Activated CD4-positive, CD25-positive, alpha-beta regulatory T cell treated with anti-CD3 and anti-CD28 coated beads, Interleukin-2, amount 50 U/mL, for 24 hours (primary cell): ENCODE data around the gene MAP3K5.
A peak's percentile ranks its signal among the peaks of the same experiment; 100 is the strongest.

Source experiments
- ATAC-seq, 2 donors: fragments of 150-1000 bp; cut with Tn5 transposase; one replicate each; pipeline ENCODE4 v1.10.0; 2021; ENCODE audit warnings: mild to moderate bottlenecking in 1 of 2, moderate library complexity in 1 of 2

MAP3K5 gene

GRCh38 chr6:136749359-136749997, 42.8 kb downstream of the MAP3K5 start:
- ATAC-seq, result no peak

- ATAC-seq, result peak in 1 of 2 donors; percentile 17
Measured at GRCh38 chr6:136747507-136747906, 44.8 kb downstream of the MAP3K5 start.

DNA sequence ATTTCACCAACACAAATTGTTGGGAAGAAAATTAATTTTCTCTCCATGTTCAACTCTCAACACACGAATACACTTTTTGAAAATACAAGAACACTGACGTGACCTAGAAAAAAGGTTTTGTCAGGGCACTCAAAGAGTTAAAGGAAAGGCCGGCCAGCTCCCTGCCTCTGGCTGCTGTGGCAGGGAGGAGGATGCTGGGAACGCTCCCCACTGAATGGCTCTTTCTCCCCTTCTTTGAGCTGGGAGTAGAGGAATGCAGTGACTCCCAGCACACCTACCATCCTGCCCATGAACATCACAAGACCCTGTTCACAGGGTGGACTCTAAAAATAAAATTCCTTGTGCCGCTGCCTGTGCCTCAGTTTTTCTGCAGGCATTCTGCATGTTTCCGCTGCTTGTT, 47.0 kb downstream of the MAP3K5 start:
- ATAC-seq, result no peak

- no peak for ATAC-seq
Measured at GRCh38 chr6:136744889-136745288, 47.4 kb downstream of the MAP3K5 start.

- ATAC-seq, result no peak
Measured at GRCh38 chr6:136742125-136742524, 50.2 kb downstream of the MAP3K5 start.

DNA sequence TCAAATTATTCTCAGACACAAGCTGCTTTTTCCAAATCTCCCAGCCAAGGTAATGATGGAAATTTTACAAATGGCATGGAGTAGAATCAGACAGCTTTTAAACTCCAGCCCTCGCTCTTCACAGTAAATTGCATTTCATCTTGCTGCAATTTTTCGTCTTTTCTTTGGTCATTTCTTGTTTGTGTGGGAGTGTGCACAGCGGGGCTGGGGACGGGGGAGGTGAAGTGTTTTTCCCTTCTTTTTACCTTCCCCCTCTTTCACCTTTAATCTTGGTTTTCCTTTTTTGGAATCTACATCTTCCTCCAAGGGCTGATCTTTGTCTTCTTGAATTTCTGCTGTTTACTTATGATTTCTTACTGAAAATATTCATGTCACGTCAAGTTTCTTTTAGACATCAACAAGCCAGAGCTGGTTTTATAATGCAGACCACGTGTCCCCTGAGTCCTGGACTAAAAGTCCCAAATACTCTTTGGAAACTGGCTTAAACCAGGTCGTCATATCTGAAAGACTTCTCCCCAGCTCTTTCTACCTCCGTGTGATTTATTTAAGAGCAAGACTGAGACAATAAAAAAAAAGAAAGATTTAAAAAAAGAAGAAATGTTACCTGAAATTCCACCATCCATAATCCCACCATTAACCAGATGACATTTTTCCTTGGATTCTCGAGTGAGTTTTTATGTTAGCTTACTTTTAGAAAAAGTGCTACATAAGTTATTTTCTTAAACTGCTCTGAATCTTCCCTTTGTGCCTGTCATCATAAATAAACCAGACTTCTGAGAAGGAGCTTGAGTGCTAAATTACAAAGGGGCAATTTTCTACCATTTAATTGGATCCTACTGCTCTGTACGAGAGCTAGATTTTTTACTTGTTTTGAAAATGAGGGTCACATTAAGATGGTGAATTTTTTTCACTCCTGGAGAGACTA, 52.0 kb downstream of the MAP3K5 start:
- no peak for ATAC-seq

DNA sequence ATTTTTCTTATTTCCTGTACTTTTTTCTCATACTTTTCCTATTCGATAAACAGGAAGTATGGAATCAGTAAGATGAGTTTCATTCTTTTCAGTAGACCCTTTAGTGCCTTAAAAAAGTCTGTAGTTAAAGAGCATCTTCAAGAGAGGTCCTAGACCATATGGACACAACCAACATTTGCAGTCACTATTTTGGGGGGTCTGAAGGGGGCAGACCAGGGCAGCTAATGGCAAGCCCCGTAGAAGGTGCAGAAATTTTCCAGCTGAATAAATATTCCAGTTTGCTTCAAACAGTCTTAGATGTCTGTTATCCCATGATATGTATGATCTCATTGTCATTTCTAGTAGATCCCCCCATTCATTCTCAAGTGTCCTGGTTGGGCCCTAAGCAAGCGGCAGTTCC, 52.8 kb downstream of the MAP3K5 start:
- no peak for ATAC-seq

DNA sequence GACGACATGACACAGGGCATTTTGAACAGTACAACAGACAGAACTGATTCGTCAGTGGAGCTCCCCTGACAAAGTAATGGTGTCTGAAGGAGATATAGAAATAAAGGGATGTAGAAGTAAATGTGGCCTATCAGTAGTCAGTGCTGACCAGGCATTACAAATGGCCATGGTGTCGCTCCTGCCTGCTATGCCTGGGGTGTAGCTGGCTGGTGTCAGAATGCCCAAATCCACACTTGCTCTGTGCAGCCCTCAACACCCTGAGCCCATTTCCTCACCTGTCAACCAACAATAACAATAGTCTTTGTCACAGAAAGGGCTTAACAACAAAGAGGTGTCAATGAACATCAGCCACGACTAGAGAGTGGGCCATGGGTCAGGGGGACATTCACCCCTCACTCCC, 53.2 kb downstream of the MAP3K5 start:
- ATAC-seq, result no peak

DNA sequence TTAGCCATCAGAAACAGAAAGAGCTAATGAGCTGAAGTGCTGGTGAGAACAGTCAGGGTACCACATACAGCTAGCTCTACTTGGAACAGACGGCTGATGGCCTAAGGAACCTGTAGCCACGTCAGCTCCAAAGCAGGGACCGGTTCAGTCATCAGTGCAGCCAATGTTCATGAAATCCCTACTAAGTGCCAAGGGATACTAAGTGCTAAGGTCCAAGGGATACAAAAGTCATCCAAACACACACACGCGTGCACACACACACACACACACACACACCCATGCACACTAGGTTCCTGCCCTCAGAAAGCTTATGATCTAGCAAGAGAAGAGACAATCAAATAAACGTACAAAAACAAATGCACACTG, 53.6 kb downstream of the MAP3K5 start:
- no peak for ATAC-seq

DNA sequence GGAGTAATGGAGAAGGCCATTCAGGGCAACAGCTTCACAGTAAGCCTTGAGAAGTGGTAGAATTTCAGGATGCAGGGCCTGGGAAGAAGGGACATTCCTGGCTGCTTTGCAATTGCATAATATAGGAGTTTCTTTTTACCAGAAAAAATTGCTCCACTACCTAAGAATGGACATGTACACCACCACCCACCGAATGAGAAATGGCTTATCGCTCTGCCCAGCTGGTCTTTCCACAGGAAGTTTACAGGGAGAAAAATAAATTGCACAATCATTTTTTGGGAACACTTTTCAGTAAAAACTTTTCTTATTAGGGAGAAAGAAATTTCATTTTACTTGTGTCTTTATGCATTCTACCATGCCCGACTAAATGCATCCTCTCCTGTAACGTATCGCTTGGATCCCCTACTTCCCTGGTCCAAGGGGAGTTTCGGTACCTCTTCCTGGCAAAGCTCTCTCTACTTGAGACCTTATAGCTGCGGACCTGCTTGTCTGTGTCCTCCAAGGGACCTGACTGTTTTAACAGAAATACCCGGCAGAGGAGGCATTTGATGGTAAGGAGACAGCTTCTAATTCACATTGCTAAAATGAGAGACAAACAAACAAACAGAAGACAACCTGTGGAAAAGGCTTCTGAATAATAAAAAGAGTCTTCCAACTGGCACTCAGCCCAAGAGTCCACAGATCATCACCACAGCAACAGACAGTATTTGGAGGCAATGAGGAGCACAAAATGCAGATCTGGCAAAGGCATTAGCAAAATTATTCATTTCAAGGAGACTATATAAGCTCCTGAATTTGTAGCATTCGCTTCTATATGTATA, 54.2 kb downstream of the MAP3K5 start:
- no peak for ATAC-seq

DNA sequence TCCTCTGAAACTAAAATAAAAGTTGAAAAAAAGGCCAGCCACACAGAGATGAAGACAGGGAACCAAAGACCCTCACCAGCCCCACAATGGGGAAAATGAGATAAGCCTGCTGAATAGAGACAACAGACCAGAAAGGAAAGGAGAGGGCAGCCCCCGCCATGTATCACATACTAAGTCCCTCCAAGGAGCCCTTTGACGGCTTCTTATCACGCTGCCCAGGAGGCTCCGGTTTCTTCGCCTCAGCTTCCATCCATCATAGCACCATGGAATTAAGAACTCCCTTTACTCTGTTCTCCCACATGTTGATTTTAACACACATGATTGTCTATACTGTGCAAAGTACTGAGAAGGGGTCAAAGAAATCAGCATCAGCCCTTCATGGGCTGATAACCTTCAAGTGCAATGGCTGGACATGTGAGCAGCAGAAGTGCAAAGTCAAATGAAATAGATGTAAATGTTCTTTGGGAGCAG, 54.9 kb downstream of the MAP3K5 start:
- no peak for ATAC-seq

DNA sequence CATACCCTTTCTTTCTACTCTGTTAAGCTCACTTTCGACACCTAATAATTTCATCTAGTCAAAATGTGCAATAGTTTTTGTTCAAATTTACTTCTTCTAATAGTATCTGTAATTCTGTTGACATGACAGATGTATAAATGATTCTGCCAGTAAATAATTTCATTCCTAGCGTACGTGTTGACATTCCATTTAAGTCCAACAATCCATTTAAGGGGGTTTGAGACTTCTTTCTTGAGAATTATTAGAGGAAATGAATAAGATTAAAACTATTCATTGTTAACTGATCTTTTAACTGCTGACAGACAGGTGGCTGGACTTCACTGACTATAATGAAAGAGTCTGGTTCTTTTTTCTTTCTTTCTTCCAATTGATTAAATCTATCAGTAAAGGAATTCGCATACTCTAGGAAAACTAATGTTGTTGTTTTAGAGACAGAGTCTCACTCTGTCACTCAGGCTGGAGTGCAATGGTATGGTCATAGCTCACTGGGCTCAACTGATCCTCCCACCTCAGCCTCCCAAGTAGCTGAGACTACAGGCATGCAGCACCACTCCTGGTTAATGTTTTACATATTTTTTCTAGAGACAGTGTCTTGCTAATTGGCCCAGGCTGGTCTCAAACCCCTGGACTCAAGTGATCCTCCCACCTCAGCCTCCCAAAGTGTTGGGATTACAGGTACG, 55.9 kb downstream of the MAP3K5 start:
- ATAC-seq, result no peak

- ATAC-seq, result no peak
Measured at GRCh38 chr6:136734977-136735376, 57.3 kb downstream of the MAP3K5 start.

GRCh38 chr6:136732889-136733288, 59.4 kb downstream of the MAP3K5 start:
- no peak for ATAC-seq

GRCh38 chr6:136729832-136730231, 62.4 kb downstream of the MAP3K5 start:
- ATAC-seq, result no peak

DNA sequence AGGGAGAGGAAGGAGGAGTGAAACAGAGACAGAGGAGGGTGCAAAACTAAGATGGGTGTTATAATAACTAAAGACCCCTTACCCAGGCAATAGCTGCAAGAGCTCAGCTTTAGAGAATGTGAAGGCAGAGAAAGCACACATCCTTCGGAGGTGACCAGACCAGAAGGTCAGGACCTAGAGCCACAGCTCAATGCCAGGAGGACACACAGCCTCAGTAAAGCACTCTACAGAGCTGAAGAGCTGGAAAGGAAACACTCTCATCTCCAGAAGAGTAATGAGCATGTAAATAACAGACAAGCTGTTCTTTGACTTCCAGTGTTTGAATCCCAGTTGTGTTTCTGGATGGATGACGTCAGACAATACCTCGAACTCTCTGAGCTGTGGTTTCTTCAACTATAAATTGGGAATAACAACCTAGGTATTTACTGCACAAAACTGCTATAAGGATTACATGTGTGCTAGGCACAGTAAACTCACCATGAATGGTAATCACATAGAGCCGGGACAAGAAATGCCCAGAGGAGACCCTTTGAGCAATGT, 63.2 kb downstream of the MAP3K5 start:
- no peak for ATAC-seq

DNA sequence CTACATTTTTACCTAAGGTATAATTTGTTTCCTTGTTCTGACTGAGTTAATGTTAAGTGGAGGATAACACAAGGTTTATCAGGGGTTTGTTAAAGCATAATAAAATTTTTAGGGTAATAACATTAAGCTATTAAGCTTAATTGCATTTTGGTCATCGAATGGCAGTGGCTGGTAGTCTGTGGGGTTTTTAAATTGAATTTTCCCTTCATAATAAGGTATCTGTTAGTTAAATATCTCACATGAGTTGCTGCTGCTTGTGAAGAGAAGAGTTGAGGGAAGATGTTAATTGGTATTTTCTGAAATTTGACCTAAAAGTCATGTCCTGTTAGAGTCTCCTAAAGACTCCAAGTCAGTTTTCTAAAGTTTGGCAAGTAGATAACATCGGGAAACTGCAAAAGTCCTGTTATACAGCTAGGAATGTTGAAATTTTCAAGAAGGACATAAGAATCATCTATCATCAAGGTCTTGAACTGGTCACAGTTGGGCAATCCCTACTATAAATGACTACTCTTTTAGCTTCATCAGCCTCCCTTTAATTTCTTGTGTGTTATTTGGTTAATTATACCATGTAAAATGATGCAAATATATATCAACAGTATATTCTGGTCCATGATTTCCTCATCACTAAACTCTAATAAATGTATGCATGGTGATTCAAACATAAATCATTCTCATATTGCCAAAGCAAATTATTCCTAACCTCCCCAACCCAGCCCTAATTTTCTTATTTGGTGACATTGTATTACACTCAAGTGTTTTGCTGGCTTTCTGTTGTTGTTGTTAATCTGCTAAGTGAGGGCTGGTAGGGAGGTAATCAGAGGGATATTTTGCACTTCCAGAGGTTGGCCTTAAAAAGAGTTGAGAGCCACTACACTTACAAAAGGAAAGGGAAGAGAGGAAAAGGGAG, 64.0 kb downstream of the MAP3K5 start:
- ATAC-seq, result no peak

- no peak for ATAC-seq
Measured at GRCh38 chr6:136726837-136727557, 65.3 kb downstream of the MAP3K5 start.

DNA sequence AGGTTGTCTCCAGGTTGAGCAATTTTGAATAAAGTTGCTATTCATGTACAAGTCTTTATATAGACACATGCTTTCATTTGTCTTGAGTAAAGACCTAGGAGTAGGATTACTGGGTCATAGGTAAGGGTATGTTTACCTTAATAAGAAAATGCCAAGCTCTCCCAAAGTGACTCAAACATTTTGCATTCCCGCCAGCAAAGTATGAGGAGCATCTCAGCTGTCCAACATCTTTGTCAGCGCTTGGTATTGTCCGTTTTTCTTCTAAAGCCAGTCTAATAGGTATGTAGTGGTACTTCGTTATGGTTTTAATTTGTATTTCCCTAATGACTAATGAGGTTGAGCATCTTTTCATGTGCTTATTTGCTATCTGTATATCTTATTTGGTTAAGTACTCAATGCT, 67.2 kb downstream of the MAP3K5 start:
- no peak for ATAC-seq

DNA sequence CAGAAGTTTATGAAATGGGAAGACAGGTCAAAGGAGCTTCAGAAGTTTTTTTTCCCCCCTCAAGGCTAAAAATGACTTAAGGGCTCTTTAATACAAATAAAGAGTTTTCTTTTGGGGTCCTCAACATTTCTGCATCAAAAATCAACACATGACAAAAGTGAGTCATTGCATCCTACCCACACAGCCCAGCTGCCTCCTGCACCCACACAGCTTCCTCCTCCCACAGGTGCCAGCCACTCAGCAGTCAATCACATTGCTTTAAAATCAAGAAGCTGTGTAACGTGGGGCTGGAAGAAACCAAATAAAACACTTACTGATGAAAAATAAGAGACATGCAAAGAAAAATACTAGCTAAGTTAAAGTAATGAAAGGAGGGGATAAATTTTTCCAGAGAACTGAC, 68.5 kb downstream of the MAP3K5 start:
- ATAC-seq, result peak; percentile 53 to 88

DNA sequence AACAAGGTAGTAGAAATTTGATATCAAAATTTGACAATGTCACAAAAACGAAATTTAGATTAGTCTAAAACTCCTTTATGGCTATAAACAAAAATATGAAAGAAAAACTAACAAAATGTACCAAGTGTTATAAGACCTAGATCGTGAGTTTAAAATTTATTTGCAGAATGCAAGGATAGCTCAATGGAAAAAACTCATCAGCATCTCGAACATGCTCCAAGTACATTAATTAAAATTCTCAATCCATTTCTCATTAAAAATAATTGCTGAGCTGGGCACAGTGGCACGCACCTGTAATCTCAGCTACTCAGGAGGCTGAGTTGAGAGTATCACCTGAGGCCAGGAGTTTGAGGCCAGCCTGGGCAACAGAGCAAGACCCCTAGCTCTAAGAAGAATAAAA, 70.8 kb downstream of the MAP3K5 start:
- no peak for ATAC-seq
